HG02588 (cell line): ENCODE results near the gene BEND5.

Experiments
- ATAC-seq: cut with Tn5 transposase; IDR thresholded peaks from one replicate; pipeline ENCODE4 v1.9.1; 2021; ENCODE audit warnings: mild to moderate bottlenecking, moderate library complexity; ENCODE audit not compliant: unreplicated experiment

BEND5 gene

GRCh38 chr1:48726139-48726538 lies 50.6 kb downstream of the BEND5 start:
- ATAC-seq = no peak

- ATAC-seq = no peak
Measured at GRCh38 chr1:48725341-48726046, 51.2 kb downstream of the BEND5 start.

- ATAC-seq = no peak
Measured at GRCh38 chr1:48720929-48721328, 55.8 kb downstream of the BEND5 start.

GRCh38 chr1:48718705-48719104 lies 58.0 kb downstream of the BEND5 start:
- ATAC-seq = no peak

DNA sequence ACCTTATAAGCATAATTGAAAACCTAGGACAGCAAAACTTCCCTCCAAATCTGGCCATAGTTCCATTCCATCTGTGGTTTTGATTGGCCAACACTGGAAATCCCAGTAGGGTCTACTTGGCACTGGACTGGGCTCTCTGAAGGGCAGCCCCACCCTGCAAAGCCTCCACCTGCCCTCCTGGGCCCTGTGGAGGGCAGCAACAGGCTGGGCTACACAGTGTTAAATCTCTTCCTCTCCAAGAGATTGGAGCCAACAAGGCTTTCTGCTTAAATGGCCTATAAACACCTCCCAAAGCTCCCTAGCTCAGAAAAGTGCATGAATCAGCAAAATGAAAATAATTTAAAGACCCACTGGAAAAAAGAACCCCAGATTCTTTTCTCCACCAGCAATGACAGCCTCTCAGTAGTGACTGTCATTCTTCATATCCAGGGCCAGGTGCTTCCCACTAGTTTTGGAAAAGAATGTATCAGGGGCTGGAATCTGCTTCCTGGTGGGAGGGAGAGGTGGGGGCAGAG lies 58.5 kb downstream of the BEND5 start:
- ATAC-seq = no peak

DNA sequence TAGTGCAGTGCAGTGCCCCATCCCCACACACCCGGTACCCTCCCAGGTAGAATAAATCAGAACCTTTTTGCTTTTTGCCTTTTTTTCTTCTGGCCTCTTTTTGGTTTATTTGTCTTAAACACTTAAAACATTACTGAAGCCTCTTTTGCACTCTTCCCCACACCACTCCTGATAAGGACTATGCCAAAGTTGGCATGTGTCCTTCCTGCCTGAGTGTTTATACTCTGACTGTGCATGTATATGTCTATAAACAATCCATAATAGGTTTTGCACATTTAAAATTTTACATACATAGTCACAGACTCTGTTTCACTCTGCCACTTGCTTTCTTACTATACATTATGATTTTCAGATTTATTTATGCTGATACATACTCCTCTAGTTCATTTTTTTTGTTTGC lies 59.6 kb downstream of the BEND5 start:
- ATAC-seq = no peak

- ATAC-seq = no peak
Measured at GRCh38 chr1:48715921-48716320, 60.8 kb downstream of the BEND5 start.

- no peak for ATAC-seq
Measured at GRCh38 chr1:48710915-48711314, 65.8 kb downstream of the BEND5 start.

DNA sequence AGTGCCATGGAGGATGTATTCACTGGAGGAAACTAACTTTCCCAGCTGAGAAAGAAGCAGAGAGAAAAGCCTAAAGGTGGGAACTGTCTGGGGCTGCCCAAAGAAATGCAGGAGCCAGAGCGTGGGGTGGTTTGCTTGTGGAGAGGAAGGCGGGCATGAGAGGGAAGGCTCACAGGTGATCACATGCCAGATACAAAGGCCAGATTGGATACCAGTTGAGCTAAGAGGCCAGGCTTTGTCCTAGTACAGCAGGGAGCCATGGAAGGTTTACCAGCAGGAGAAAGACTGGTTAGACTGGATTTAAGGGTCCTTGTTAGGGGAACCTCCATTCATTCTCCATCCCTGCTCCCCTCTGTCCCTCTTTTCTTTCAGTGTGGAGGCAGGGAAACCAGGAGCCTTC lies 66.4 kb downstream of the BEND5 start:
- no peak for ATAC-seq

DNA sequence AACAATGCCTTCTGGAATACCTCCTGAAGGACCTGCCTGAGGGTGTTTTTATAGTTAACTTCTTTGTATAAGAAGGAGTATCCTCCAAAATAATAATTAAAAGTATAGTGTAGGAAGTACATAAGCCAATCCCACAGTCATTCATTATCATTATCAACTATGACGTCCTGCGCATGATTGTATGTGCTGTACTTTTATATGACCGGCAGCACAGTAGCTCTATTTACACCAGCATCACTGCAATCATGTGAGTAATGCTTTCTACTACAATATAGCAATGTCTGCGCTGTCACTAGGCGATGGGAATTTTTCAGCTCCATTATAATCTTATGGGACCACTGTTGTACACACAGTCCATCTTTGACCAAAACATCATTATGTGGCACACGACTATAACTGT lies 72.0 kb downstream of the BEND5 start:
- ATAC-seq = no peak

- no peak for ATAC-seq
Measured at GRCh38 chr1:48701445-48701844, 75.2 kb downstream of the BEND5 start.

- ATAC-seq = no peak
Measured at GRCh38 chr1:48697066-48697707, 79.5 kb downstream of the BEND5 start.

DNA sequence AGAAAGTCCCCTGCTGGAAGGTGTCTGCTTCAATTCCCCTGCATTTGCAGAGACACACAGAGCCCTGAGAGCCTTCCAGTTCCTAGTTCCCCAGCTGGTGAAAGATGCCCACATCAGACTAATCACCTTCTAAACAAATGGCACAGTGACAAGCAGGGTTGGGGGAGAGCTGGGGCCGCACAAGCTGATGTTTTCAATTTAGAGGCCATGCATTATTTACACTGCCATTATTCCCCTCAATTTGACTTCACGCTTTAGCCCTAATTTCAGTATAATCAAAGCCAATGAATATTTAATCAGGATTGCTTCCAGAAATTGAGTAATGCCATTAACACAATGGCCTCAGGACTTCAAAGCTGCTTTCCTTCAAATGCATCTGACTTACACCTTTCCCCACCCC lies 81.5 kb downstream of the BEND5 start:
- no peak for ATAC-seq

GRCh38 chr1:48693674-48694320 lies 82.9 kb downstream of the BEND5 start:
- no peak for ATAC-seq

DNA sequence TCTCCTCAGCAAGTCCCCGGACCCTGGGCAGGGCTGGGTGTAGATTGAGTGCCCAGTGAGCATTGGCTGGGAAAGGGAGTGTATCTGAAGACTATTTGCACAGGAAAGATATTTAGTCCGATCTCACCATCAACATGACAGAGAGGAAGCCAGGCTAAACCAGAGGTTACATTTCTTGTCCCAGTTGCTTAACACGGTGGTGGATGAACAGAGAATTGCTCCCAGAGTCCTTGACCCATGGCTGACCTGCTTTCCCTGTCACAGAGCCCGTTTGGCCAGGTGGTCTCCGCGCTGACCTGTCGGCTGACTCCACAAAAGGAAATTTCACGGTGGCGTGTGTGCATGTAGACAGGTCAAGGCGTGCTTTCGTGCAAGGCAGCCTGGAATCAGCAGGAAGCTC lies 83.5 kb downstream of the BEND5 start:
- no peak for ATAC-seq

- ATAC-seq = no peak
Measured at GRCh38 chr1:48692235-48692634, 84.5 kb downstream of the BEND5 start.

DNA sequence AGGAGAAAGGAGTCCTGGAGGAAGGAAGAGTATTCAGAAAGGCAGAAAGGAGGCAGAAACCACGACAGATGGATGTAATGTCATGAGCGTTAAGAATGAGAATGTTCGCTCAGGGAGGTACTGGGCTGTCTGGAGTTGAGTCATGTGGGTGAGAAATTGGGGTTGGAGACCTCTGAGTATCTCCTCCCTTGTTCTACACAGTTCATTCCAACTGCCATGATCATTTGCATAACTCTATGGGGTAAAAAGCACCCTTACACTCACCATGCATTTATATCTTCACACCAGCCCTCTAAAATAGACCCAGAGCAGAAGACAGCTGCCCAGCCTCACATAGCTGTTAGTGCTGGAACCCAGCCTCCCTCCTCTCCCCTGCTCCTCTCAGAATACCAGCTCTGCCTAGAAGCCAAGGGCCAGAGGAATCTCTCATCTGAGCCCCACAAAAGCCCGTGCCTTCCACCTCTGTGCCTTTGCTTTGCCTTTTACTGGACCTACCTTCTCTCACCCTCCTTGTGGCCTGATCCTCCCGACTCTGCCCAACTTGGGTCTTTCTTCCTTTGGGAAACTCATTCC lies 85.2 kb downstream of the BEND5 start:
- peak; percentile 63 for ATAC-seq

GRCh38 chr1:48688102-48688760 lies 88.5 kb downstream of the BEND5 start:
- peak; percentile 63 for ATAC-seq

- no peak for ATAC-seq
Measured at GRCh38 chr1:48687282-48688045, 89.2 kb downstream of the BEND5 start.

- no peak for ATAC-seq
Measured at GRCh38 chr1:48686159-48686558, 90.5 kb downstream of the BEND5 start.
